ENCODE data around the gene COBLL1. TPM values are rescaled to one million over a fixed set of nuclear protein-coding genes. Genes with fewer than 3 reads are reported as not detected.
"Not testable (repeated sequence)": the region's sequence is repeated elsewhere in the genome, so short reads cannot be mapped to it uniquely, and the experiment has no call there.

The COBLL1 gene
- total RNA-seq, 1 experiment from 2014 or later: 8.4 TPM

GRCh38 chr2:164869420-164869772, 27.8 kb upstream of the COBLL1 start:
- H3K9me3 ChIP-seq (replicated peaks): no peaks in the 10 kb centered on the region
- peaks cover 9% of the 10 kb centered on the region; the same call in 1 of the 2 replicates for H3K4me1 ChIP-seq (replicated peaks)
- no peaks in the 10 kb centered on the region for H3K27me3 ChIP-seq (replicated peaks)
- no peak overlapping the region for H3K4me3 ChIP-seq
- no peak for DNase-seq (ENCODE audit: low read depth in 1 of 2, low spot score in 2 of 2)
- H3K36me3 ChIP-seq: no peaks in the 10 kb centered on the region
- H3K27ac ChIP-seq: no peak overlapping the region

- DNase-seq (ENCODE audit: low read depth in 1 of 2, low spot score in 2 of 2): peak in 1 of 2 experiments; percentile 38
- Histone ChIP-seq H3K36me3 (no peaks in the 10 kb centered on the region), H3K4me3 (no peak overlapping the region), H3K9me3 (replicated peaks) (no peaks in the 10 kb centered on the region), H3K27me3 (replicated peaks) (no peaks in the 10 kb centered on the region), H3K4me1 (replicated peaks) (peaks cover 9% of the 10 kb centered on the region; the same call in 1 of the 2 replicates), H3K27ac (no peak overlapping the region)
Measured at GRCh38 chr2:164868563-164869419, 27.2 kb upstream of the COBLL1 start.

GRCh38 chr2:164867779-164868397, 26.3 kb upstream of the COBLL1 start:
- H3K9me3 ChIP-seq (replicated peaks): no peaks in the 10 kb centered on the region
- H3K27ac ChIP-seq: no peak overlapping the region
- no peak for DNase-seq (ENCODE audit: low read depth in 1 of 2, low spot score in 2 of 2)
- no peaks in the 10 kb centered on the region for H3K36me3 ChIP-seq
- H3K4me3 ChIP-seq: no peak overlapping the region
- H3K4me1 ChIP-seq (replicated peaks): peaks cover 9% of the 10 kb centered on the region; the same call in 1 of the 2 replicates
- no peaks in the 10 kb centered on the region for H3K27me3 ChIP-seq (replicated peaks)

DNA sequence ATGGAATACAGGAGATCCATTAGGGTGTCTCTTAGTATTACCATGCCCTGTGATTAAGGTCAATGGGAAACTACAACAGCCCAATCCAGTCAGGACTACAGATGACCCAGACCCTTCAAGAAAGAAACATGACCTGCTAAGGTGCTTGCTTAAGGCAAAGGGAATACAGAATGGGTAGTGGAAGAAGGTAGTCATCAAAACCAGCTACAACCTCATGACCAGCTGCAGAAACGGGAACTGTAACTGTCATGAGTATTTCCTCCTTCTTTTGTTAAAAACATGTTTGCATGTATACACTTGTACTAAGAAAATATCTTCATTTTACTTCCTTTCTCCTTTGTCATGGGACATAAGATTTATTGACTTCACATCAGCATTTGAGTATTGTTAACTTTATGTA, 24.8 kb upstream of the COBLL1 start:
- H3K4me3 ChIP-seq; H3K27ac ChIP-seq; H3K4me1 ChIP-seq (replicated peaks); DNase-seq (ENCODE audit: low read depth in 1 of 2, low spot score in 2 of 2); H3K36me3 ChIP-seq; H3K27me3 ChIP-seq (replicated peaks); H3K9me3 ChIP-seq (replicated peaks): not testable (repeated sequence)

- H3K4me1 ChIP-seq (replicated peaks): no peaks in the 10 kb centered on the region
- no peaks in the 10 kb centered on the region for H3K36me3 ChIP-seq
- DNase-seq (ENCODE audit: low read depth in 1 of 2, low spot score in 2 of 2): no peak
- no peak overlapping the region for H3K4me3 ChIP-seq
- no peaks in the 10 kb centered on the region for H3K9me3 ChIP-seq (replicated peaks)
- H3K27me3 ChIP-seq (replicated peaks): no peaks in the 10 kb centered on the region
- no peak overlapping the region for H3K27ac ChIP-seq
Measured at GRCh38 chr2:164860694-164861042, 19.0 kb upstream of the COBLL1 start.

- not testable (repeated sequence) for DNase-seq (ENCODE audit: low read depth in 1 of 2, low spot score in 2 of 2); H3K36me3 ChIP-seq; H3K9me3 ChIP-seq (replicated peaks); H3K4me3 ChIP-seq; H3K4me1 ChIP-seq (replicated peaks); H3K27me3 ChIP-seq (replicated peaks); H3K27ac ChIP-seq
Measured at GRCh38 chr2:164859906-164860693, 18.5 kb upstream of the COBLL1 start.

DNA sequence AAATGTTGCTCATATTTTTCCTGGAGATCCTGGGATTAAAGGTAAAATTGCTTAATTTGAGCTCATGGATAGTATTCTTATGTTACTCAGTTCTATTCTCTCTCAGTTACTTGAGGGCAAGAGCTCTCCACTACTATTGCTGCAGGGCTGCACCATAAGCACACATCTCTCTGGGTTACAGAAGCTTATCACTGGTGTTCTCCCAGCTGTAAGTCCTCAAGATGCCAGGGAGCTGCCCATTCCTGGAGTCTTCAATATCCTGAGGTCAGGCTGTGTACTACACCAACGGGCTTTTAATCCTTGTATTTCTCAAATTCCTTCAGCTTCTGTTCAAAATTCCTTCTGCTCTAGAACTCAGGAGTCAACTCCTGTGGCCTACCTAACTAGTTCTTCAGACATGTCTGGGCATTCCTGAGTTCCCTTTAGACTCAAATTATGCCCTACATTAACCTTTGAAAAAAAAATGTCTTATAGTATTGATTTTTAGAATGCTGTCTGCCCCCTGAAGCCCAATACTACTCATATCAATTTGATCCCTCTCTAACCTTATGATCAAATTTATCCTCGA, 17.7 kb upstream of the COBLL1 start:
- Histone ChIP-seq H3K36me3 (no peaks in the 10 kb centered on the region), H3K9me3 (replicated peaks) (no peaks in the 10 kb centered on the region), H3K4me1 (replicated peaks) (no peaks in the 10 kb centered on the region), H3K4me3 (no peak overlapping the region), H3K27ac (no peak overlapping the region), H3K27me3 (replicated peaks) (no peaks in the 10 kb centered on the region)
- DNase-seq (ENCODE audit: low read depth in 1 of 2, low spot score in 2 of 2): no peak

DNA sequence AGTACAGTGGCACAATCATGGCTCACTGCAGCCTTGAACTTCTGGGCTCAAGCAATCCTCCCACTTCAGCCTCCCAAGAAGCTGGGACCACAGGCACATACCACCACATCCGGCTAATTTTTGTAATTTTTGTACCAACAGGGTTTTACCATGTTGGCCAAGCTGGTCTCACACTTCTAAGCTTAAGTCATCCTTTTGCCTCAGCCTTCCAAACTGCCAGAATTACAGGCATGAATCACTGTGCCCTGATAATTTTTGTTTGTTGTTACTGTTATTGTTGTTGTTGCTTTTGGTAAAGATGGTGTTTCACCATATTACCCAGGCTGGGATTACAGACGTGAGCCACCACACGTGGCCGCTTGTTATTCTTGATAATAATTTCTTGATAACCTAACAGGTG, 10.5 kb upstream of the COBLL1 start:
- no peak overlapping the region for H3K4me3 ChIP-seq
- no peak overlapping the region for H3K27ac ChIP-seq
- H3K4me1 ChIP-seq (replicated peaks): no peaks in the 10 kb centered on the region
- no peaks in the 10 kb centered on the region for H3K9me3 ChIP-seq (replicated peaks)
- 0 out of 2 replicates have a peak, but pooled peaks cover 4% of the 10 kb centered on the region for H3K27me3 ChIP-seq (replicated peaks)
- DNase-seq (ENCODE audit: low read depth in 1 of 2, low spot score in 2 of 2): no peak
- no peaks in the 10 kb centered on the region for H3K36me3 ChIP-seq

GRCh38 chr2:164850235-164850634, 8.6 kb upstream of the COBLL1 start:
- no peaks in the 10 kb centered on the region for H3K4me1 ChIP-seq (replicated peaks)
- H3K9me3 ChIP-seq (replicated peaks): no peaks in the 10 kb centered on the region
- H3K36me3 ChIP-seq: no peaks in the 10 kb centered on the region
- H3K27ac ChIP-seq: no peak overlapping the region
- no peak for DNase-seq (ENCODE audit: low read depth in 1 of 2, low spot score in 2 of 2)
- H3K4me3 ChIP-seq: no peak overlapping the region
- 0 out of 2 replicates have a peak, but pooled peaks cover 4% of the 10 kb centered on the region for H3K27me3 ChIP-seq (replicated peaks)

DNA sequence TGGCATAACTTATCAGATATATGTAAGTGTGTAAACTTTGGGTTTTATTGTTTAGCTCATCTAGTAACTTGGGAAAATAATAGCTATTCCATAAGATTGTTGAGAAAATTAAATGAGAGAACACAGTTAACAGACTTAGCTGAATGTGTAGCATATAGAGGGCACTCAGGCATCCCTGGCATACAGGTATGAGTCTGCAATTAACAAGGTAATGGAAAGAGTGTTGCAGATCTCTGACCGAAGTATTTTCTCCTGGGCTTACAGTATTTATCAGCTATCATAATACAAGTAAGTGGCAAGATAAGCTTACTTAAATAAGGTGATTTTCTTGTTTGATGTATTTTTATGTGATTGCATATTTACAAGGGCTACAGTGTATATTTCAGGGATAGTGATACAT, 7.9 kb upstream of the COBLL1 start:
- H3K9me3 ChIP-seq (replicated peaks): no peaks in the 10 kb centered on the region
- no peaks in the 10 kb centered on the region for H3K4me1 ChIP-seq (replicated peaks)
- no peak for DNase-seq (ENCODE audit: low read depth in 1 of 2, low spot score in 2 of 2)
- H3K36me3 ChIP-seq: no peaks in the 10 kb centered on the region
- no peak overlapping the region for H3K4me3 ChIP-seq
- H3K27ac ChIP-seq: no peak overlapping the region
- H3K27me3 ChIP-seq (replicated peaks): 0 out of 2 replicates have a peak, but pooled peaks cover 4% of the 10 kb centered on the region

GRCh38 chr2:164847981-164848741, 6.5 kb upstream of the COBLL1 start:
- no peak overlapping the region for H3K27ac ChIP-seq
- H3K27me3 ChIP-seq (replicated peaks): 0 out of 2 replicates have a peak, but pooled peaks cover 4% of the 10 kb centered on the region
- peaks cover 5% of the 10 kb centered on the region; the same call in 1 of the 2 replicates for H3K4me1 ChIP-seq (replicated peaks)
- no peak overlapping the region for H3K4me3 ChIP-seq
- H3K36me3 ChIP-seq: no peaks in the 10 kb centered on the region
- DNase-seq (ENCODE audit: low read depth in 1 of 2, low spot score in 2 of 2): no peak
- no peaks in the 10 kb centered on the region for H3K9me3 ChIP-seq (replicated peaks)

GRCh38 chr2:164847291-164847690, 5.7 kb upstream of the COBLL1 start:
- Histone ChIP-seq H3K36me3 (no peaks in the 10 kb centered on the region), H3K27ac (no peak overlapping the region), H3K4me1 (replicated peaks) (peaks cover 10% of the 10 kb centered on the region; the same call in 1 of the 2 replicates), H3K27me3 (replicated peaks) (0 out of 2 replicates have a peak, but pooled peaks cover 4% of the 10 kb centered on the region), H3K9me3 (replicated peaks) (no peaks in the 10 kb centered on the region), H3K4me3 (no peak overlapping the region)
- no peak for DNase-seq (ENCODE audit: low read depth in 1 of 2, low spot score in 2 of 2)

- H3K27me3 ChIP-seq (replicated peaks): 0 out of 2 replicates have a peak, but pooled peaks cover 4% of the 10 kb centered on the region
- peaks cover 13% of the 10 kb centered on the region; the same call in 1 of the 2 replicates for H3K4me1 ChIP-seq (replicated peaks)
- peaks cover 4% of the 10 kb centered on the region; the same call in 1 of the 2 replicates for H3K36me3 ChIP-seq
Measured at GRCh38 chr2:164846276-164846675, 4.7 kb upstream of the COBLL1 start.

More at GRCh38 chr2:164846276-164846675, 4.7 kb upstream of the COBLL1 start:
- H3K9me3 ChIP-seq (replicated peaks): no peaks in the 10 kb centered on the region
- no peak overlapping the region for H3K4me3 ChIP-seq
- no peak overlapping the region for H3K27ac ChIP-seq
- DNase-seq (ENCODE audit: low read depth in 1 of 2, low spot score in 2 of 2): no peak

Data from SJSA1 (cell line).